Measurements from ENCODE around the gene DAB1. TPM values are rescaled to one million over a fixed set of nuclear protein-coding genes. Genes with fewer than 3 reads are reported as not detected.

Gene DAB1
- total RNA-seq, 1 donor from 2014 or later = 0.25 TPM

- H3K36me3 ChIP-seq (ENCODE audit: control insufficient read depth, insufficient read depth, low read length) = no peaks in the 10 kb centered on the region
- DNase-seq (ENCODE audit: low read depth) = no peak
- no peak overlapping the region for H3K4me3 ChIP-seq (ENCODE audit: low read depth, low read length)
- no peaks in the 10 kb centered on the region for H3K27me3 ChIP-seq (ENCODE audit: control insufficient read depth, insufficient read depth, low read length)
- no peak for TF ChIP-seq CTCF (IDR thresholded peaks at IDR 0.05; ENCODE audit: insufficient read depth, low read length, poor library complexity, severe bottlenecking)
Observed at GRCh38 chr1:57325117-57325516, 98.7 kb downstream of the DAB1 start.

GRCh38 chr1:57324388-57324787 lies 99.5 kb downstream of the DAB1 start:
- H3K4me3 ChIP-seq (ENCODE audit: low read depth, low read length) = no peak overlapping the region
- H3K36me3 ChIP-seq (ENCODE audit: control insufficient read depth, insufficient read depth, low read length) = no peaks in the 10 kb centered on the region
- no peak for TF ChIP-seq CTCF (IDR thresholded peaks at IDR 0.05; ENCODE audit: insufficient read depth, low read length, poor library complexity, severe bottlenecking)
- DNase-seq (ENCODE audit: low read depth) = no peak
- no peaks in the 10 kb centered on the region for H3K27me3 ChIP-seq (ENCODE audit: control insufficient read depth, insufficient read depth, low read length)

- no peak for TF ChIP-seq CTCF (IDR thresholded peaks at IDR 0.05; ENCODE audit: insufficient read depth, low read length, poor library complexity, severe bottlenecking)
- Histone ChIP-seq H3K27me3 (ENCODE audit: control insufficient read depth, insufficient read depth, low read length) (no peaks in the 10 kb centered on the region), H3K4me3 (ENCODE audit: low read depth, low read length) (no peak overlapping the region), H3K36me3 (ENCODE audit: control insufficient read depth, insufficient read depth, low read length) (no peaks in the 10 kb centered on the region)
- no peak for DNase-seq (ENCODE audit: low read depth)
Observed at GRCh38 chr1:57321776-57322175, 102.1 kb downstream of the DAB1 start.

- H3K27me3 ChIP-seq (ENCODE audit: control insufficient read depth, insufficient read depth, low read length) = no peaks in the 10 kb centered on the region
- no peaks in the 10 kb centered on the region for H3K36me3 ChIP-seq (ENCODE audit: control insufficient read depth, insufficient read depth, low read length)
- no peak overlapping the region for H3K4me3 ChIP-seq (ENCODE audit: low read depth, low read length)
- TF ChIP-seq CTCF (IDR thresholded peaks at IDR 0.05; ENCODE audit: insufficient read depth, low read length, poor library complexity, severe bottlenecking) = no peak
- DNase-seq (ENCODE audit: low read depth) = no peak
Observed at GRCh38 chr1:57319791-57320190, 104.1 kb downstream of the DAB1 start.

- Histone ChIP-seq H3K27me3 (ENCODE audit: control insufficient read depth, insufficient read depth, low read length) (no peaks in the 10 kb centered on the region), H3K36me3 (ENCODE audit: control insufficient read depth, insufficient read depth, low read length) (no peaks in the 10 kb centered on the region), H3K4me3 (ENCODE audit: low read depth, low read length) (no peak overlapping the region)
- DNase-seq (ENCODE audit: low read depth) = no peak
- TF ChIP-seq CTCF (IDR thresholded peaks at IDR 0.05; ENCODE audit: insufficient read depth, low read length, poor library complexity, severe bottlenecking) = no peak
Observed at GRCh38 chr1:57319165-57319564, 104.7 kb downstream of the DAB1 start.

- H3K36me3 ChIP-seq (ENCODE audit: control insufficient read depth, insufficient read depth, low read length) = no peaks in the 10 kb centered on the region
- H3K27me3 ChIP-seq (ENCODE audit: control insufficient read depth, insufficient read depth, low read length) = no peaks in the 10 kb centered on the region
- TF ChIP-seq CTCF (IDR thresholded peaks at IDR 0.05; ENCODE audit: insufficient read depth, low read length, poor library complexity, severe bottlenecking) = no peak
- no peak overlapping the region for H3K4me3 ChIP-seq (ENCODE audit: low read depth, low read length)
- DNase-seq (ENCODE audit: low read depth) = no peak
Observed at GRCh38 chr1:57316861-57317260, 107.0 kb downstream of the DAB1 start.

All from kidney epithelial cell (primary cell).